Duodenal mucosa (tissue), 2 donors: ENCODE results near the gene TREX2.

Experiments
- H3K27ac ChIP-seq: one replicate; pipeline ENCODE4 v1.7.0; 2013; ENCODE audit warnings: low read depth, low read length
- H3K27me3 ChIP-seq, 2 donors: one replicate each; pipeline ENCODE4 v1.7.0; 2013; ENCODE audit warnings: low read length in 2 of 2, control low read depth in 1 of 2; ENCODE audit not compliant: insufficient read depth in 2 of 2, control insufficient read depth in 1 of 2
- H3K36me3 ChIP-seq, 2 donors: one replicate each; pipeline ENCODE4 v1.7.0; 2013; ENCODE audit warnings: low read length in 2 of 2, control low read depth in 1 of 2; ENCODE audit not compliant: insufficient read depth in 2 of 2, control insufficient read depth in 1 of 2
- H3K4me1 ChIP-seq, 2 donors: one replicate each; pipeline ENCODE4 v1.7.0; 2013; ENCODE audit warnings: low read length in 2 of 2, control low read depth in 1 of 2; ENCODE audit not compliant: insufficient read depth in 2 of 2, control insufficient read depth in 1 of 2
- H3K4me3 ChIP-seq, 2 donors: one replicate each; pipeline ENCODE4 v1.7.0; 2013; ENCODE audit warnings: low read length in 2 of 2, low read depth in 1 of 2
- H3K9ac ChIP-seq, 2 donors: one replicate each; pipeline ENCODE4 v1.7.0; 2013; ENCODE audit warnings: low read length in 2 of 2, low read depth in 1 of 2
- H3K9me3 ChIP-seq, 2 donors: one replicate each; pipeline ENCODE4 v1.7.0; 2013; ENCODE audit warnings: low read length in 2 of 2, control low read depth in 1 of 2; ENCODE audit not compliant: control insufficient read depth in 1 of 2

TREX2 gene

GRCh38 chrX:153446950-153447580 lies 1.2 kb upstream of the TREX2 start:
- Histone ChIP-seq H3K4me1 (no peaks in the 10 kb centered on the region), H3K36me3 (peaks cover 0 to 4% of the 10 kb centered on the region in 2 donors), H3K9ac (no peak overlapping the region), H3K4me3 (no peak overlapping the region), H3K27me3 (no peaks in the 10 kb centered on the region), H3K27ac (no peak overlapping the region), H3K9me3 (no peaks in the 10 kb centered on the region)

GRCh38 chrX:153446636-153446936 lies 730 bp upstream of the TREX2 start:
- peaks cover 0 to 4% of the 10 kb centered on the region in 2 donors for H3K36me3 ChIP-seq
- H3K4me1 ChIP-seq, result no peaks in the 10 kb centered on the region
- H3K9ac ChIP-seq, result no peak overlapping the region
- no peak overlapping the region for H3K27ac ChIP-seq
- no peaks in the 10 kb centered on the region for H3K27me3 ChIP-seq
- H3K4me3 ChIP-seq, result no peak overlapping the region
- H3K9me3 ChIP-seq, result no peaks in the 10 kb centered on the region

GRCh38 chrX:153445106-153445855 lies 575 bp downstream of the TREX2 start:
- H3K27ac ChIP-seq, result no peak overlapping the region

GRCh38 chrX:153444333-153445011 lies 1.4 kb downstream of the TREX2 start:
- no peaks in the 10 kb centered on the region for H3K36me3 ChIP-seq
- H3K4me3 ChIP-seq, result no peak overlapping the region
- no peak overlapping the region for H3K27ac ChIP-seq
- no peaks in the 10 kb centered on the region for H3K27me3 ChIP-seq
- H3K9me3 ChIP-seq, result no peaks in the 10 kb centered on the region
- no peaks in the 10 kb centered on the region for H3K4me1 ChIP-seq
- H3K9ac ChIP-seq, result no peak overlapping the region

More at GRCh38 chrX:153445106-153445855, 575 bp downstream of the TREX2 start:
- Histone ChIP-seq H3K9ac (no peak overlapping the region), H3K4me1 (no peaks in the 10 kb centered on the region), H3K4me3 (no peak overlapping the region), H3K36me3 (peaks cover 0 to 4% of the 10 kb centered on the region in 2 donors), H3K27me3 (no peaks in the 10 kb centered on the region), H3K9me3 (no peaks in the 10 kb centered on the region)

GRCh38 chrX:153443476-153444332 lies 2.2 kb downstream of the TREX2 start:
- H3K9me3 ChIP-seq, result no peaks in the 10 kb centered on the region
- H3K27ac ChIP-seq, result no peak overlapping the region
- H3K36me3 ChIP-seq, result no peaks in the 10 kb centered on the region
- H3K4me3 ChIP-seq, result no peak overlapping the region
- no peaks in the 10 kb centered on the region for H3K27me3 ChIP-seq
- no peaks in the 10 kb centered on the region for H3K4me1 ChIP-seq
- no peak overlapping the region for H3K9ac ChIP-seq

- no peaks in the 10 kb centered on the region for H3K9me3 ChIP-seq
- H3K4me1 ChIP-seq, result no peaks in the 10 kb centered on the region
- no peaks in the 10 kb centered on the region for H3K36me3 ChIP-seq
- no peak overlapping the region for H3K9ac ChIP-seq
- no peak overlapping the region for H3K27ac ChIP-seq
- no peaks in the 10 kb centered on the region for H3K27me3 ChIP-seq
- H3K4me3 ChIP-seq, result no peak overlapping the region
Observed at GRCh38 chrX:153442463-153442862, 3.4 kb downstream of the TREX2 start.

- no peaks in the 10 kb centered on the region for H3K9me3 ChIP-seq
- no peak overlapping the region for H3K9ac ChIP-seq
- H3K27ac ChIP-seq, result no peak overlapping the region
- H3K36me3 ChIP-seq, result no peaks in the 10 kb centered on the region
- H3K27me3 ChIP-seq, result no peaks in the 10 kb centered on the region
- no peaks in the 10 kb centered on the region for H3K4me1 ChIP-seq
- H3K4me3 ChIP-seq, result no peak overlapping the region
Observed at GRCh38 chrX:153441981-153442380, 3.9 kb downstream of the TREX2 start.

GRCh38 chrX:153441296-153441695 lies 4.6 kb downstream of the TREX2 start:
- Histone ChIP-seq H3K4me3 (no peak overlapping the region), H3K4me1 (no peaks in the 10 kb centered on the region), H3K9ac (no peak overlapping the region), H3K27me3 (no peaks in the 10 kb centered on the region), H3K36me3 (no peaks in the 10 kb centered on the region), H3K9me3 (no peaks in the 10 kb centered on the region), H3K27ac (no peak overlapping the region)

- Histone ChIP-seq H3K9me3 (no peaks in the 10 kb centered on the region), H3K9ac (no peak overlapping the region), H3K27ac (no peak overlapping the region), H3K4me3 (no peak overlapping the region), H3K27me3 (no peaks in the 10 kb centered on the region), H3K36me3 (no peaks in the 10 kb centered on the region), H3K4me1 (no peaks in the 10 kb centered on the region)
Observed at GRCh38 chrX:153440556-153441135, 5.2 kb downstream of the TREX2 start.
